ENCODE measurements around the gene ELAVL2. TPM values are rescaled to one million over a fixed set of nuclear protein-coding genes. Genes with fewer than 3 reads are reported as not detected.

Gene ELAVL2
- total RNA-seq, 1 donor from 2014 or later, result 384 TPM

- peaks cover 76% of the 10 kb centered on the region for H3K4me1 Mint-ChIP-seq (ENCODE audit: low read depth, unreplicated experiment)
- no peak for DNase-seq
- H3K4me3 Mint-ChIP-seq (ENCODE audit: unreplicated experiment), result no peak overlapping the region
- TF ChIP-seq CTCF (IDR thresholded peaks at IDR 0.05; ENCODE audit: partially characterized antibody, unreplicated experiment), result no peak
- peaks cover 10% of the 10 kb centered on the region for H3K36me3 Mint-ChIP-seq (ENCODE audit: unreplicated experiment)
- no peak overlapping the region for H3K27ac Mint-ChIP-seq (ENCODE audit: unreplicated experiment)
- peaks cover 3% of the 10 kb centered on the region for H3K27me3 Mint-ChIP-seq (ENCODE audit: unreplicated experiment)
- H3K9me3 Mint-ChIP-seq (ENCODE audit: unreplicated experiment), result peaks cover 16% of the 10 kb centered on the region
These were observed 51.8 kb downstream of the ELAVL2 start for GRCh38 chr9:23774266-23774665.

GRCh38 chr9:23772385-23772783, 53.7 kb downstream of the ELAVL2 start:
- no peak overlapping the region for H3K27ac Mint-ChIP-seq (ENCODE audit: unreplicated experiment)

GRCh38 chr9:23771746-23772384, 54.2 kb downstream of the ELAVL2 start:
- no peak for DNase-seq
- Mint-ChIP-seq H3K4me3 (ENCODE audit: unreplicated experiment) (no peak overlapping the region), H3K27ac (ENCODE audit: unreplicated experiment) (no peak overlapping the region), H3K4me1 (ENCODE audit: low read depth, unreplicated experiment) (peaks cover 65% of the 10 kb centered on the region), H3K9me3 (ENCODE audit: unreplicated experiment) (peaks cover 19% of the 10 kb centered on the region), H3K36me3 (ENCODE audit: unreplicated experiment) (peaks cover 10% of the 10 kb centered on the region), H3K27me3 (ENCODE audit: unreplicated experiment) (peaks cover 6% of the 10 kb centered on the region)
- TF ChIP-seq CTCF (IDR thresholded peaks at IDR 0.05; ENCODE audit: partially characterized antibody, unreplicated experiment), result no peak

More at GRCh38 chr9:23772385-23772783, 53.7 kb downstream of the ELAVL2 start:
- TF ChIP-seq CTCF (IDR thresholded peaks at IDR 0.05; ENCODE audit: partially characterized antibody, unreplicated experiment), result no peak
- H3K9me3 Mint-ChIP-seq (ENCODE audit: unreplicated experiment), result peaks cover 19% of the 10 kb centered on the region
- DNase-seq, result no peak
- H3K27me3 Mint-ChIP-seq (ENCODE audit: unreplicated experiment), result peaks cover 6% of the 10 kb centered on the region
- peaks cover 10% of the 10 kb centered on the region for H3K36me3 Mint-ChIP-seq (ENCODE audit: unreplicated experiment)
- H3K4me3 Mint-ChIP-seq (ENCODE audit: unreplicated experiment), result peak overlapping the region; percentile 12
- H3K4me1 Mint-ChIP-seq (ENCODE audit: low read depth, unreplicated experiment), result peaks cover 70% of the 10 kb centered on the region

GRCh38 chr9:23769307-23769935, 56.6 kb downstream of the ELAVL2 start:
- Mint-ChIP-seq H3K4me1 (ENCODE audit: low read depth, unreplicated experiment) (peaks cover 65% of the 10 kb centered on the region), H3K27ac (ENCODE audit: unreplicated experiment) (peak overlapping the region; percentile 73)

More at GRCh38 chr9:23769307-23769935, 56.6 kb downstream of the ELAVL2 start:
- no peak for DNase-seq
- Mint-ChIP-seq H3K36me3 (ENCODE audit: unreplicated experiment) (peaks cover 6% of the 10 kb centered on the region), H3K4me3 (ENCODE audit: unreplicated experiment) (peak overlapping the region; percentile 61), H3K27me3 (ENCODE audit: unreplicated experiment) (peaks cover 4% of the 10 kb centered on the region), H3K9me3 (ENCODE audit: unreplicated experiment) (peaks cover 14% of the 10 kb centered on the region)
- TF ChIP-seq CTCF (IDR thresholded peaks at IDR 0.05; ENCODE audit: partially characterized antibody, unreplicated experiment), result no peak
